Measurements from ENCODE around the gene TMEM176B. TPM values are rescaled to one million over a fixed set of nuclear protein-coding genes. Genes with fewer than 3 reads are reported as not detected.

Gene TMEM176B
- total RNA-seq, 1 donor = not detected

DNA sequence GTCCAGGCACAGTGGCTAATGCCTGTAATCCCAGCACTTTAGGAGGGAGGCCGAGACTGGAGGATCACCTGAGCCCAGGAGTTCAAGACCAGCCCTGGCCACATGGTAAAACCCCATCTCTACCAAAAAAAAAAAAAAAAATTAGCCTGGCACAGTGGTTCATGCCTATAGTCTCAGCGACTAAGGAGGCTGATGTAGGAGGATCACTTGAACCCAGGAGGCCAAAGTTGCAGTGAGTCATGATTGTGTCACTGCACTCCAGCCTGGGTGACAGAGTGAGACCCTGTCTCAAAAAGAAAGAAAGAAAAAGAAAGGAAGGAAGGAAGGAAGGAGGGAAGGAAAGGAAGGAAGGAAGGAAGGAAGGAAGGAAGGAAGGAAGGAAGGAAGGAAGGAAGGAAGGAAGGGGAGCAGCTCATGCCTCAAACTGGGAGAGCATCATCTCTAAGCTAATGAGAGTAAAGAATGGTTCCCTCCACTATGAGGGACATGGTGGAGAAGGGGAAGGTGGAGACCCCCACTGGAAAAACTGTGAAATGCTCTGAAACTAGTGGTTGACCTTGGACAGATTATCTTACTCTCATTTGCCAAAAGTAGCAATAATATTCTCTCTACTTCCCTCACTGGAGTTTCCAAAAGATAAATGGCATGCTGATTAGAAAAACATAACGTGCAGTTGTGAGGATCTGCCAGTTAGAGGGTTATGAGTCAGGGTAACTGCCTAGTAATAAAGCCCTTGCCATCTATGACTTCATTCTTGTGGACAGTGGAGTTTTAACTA, 46.1 kb downstream of the TMEM176B start:
- no peak for DNase-seq (ENCODE audit: low read depth)
- TF ChIP-seq, protein P1, sequence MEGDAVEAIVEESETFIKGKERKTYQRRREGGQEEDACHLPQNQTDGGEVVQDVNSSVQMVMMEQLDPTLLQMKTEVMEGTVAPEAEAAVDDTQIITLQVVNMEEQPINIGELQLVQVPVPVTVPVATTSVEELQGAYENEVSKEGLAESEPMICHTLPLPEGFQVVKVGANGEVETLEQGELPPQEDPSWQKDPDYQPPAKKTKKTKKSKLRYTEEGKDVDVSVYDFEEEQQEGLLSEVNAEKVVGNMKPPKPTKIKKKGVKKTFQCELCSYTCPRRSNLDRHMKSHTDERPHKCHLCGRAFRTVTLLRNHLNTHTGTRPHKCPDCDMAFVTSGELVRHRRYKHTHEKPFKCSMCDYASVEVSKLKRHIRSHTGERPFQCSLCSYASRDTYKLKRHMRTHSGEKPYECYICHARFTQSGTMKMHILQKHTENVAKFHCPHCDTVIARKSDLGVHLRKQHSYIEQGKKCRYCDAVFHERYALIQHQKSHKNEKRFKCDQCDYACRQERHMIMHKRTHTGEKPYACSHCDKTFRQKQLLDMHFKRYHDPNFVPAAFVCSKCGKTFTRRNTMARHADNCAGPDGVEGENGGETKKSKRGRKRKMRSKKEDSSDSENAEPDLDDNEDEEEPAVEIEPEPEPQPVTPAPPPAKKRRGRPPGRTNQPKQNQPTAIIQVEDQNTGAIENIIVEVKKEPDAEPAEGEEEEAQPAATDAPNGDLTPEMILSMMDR (IDR thresholded peaks at IDR 0.05; ENCODE audit: insufficient read depth, low read length) = no peak
- H3K4me3 ChIP-seq (ENCODE audit: low read depth, low read length) = no peak overlapping the region

GRCh38 chr7:150753239-150753638, 46.9 kb downstream of the TMEM176B start:
- no peak overlapping the region for H3K4me3 ChIP-seq (ENCODE audit: low read depth, low read length)
- no peak for DNase-seq (ENCODE audit: low read depth)
- TF ChIP-seq, protein P1 (IDR thresholded peaks at IDR 0.05; ENCODE audit: insufficient read depth, low read length) = no peak

GRCh38 chr7:150751702-150752101, 48.5 kb downstream of the TMEM176B start:
- DNase-seq (ENCODE audit: low read depth) = no peak
- TF ChIP-seq, protein P1 (IDR thresholded peaks at IDR 0.05; ENCODE audit: insufficient read depth, low read length) = no peak
- H3K4me3 ChIP-seq (ENCODE audit: low read depth, low read length) = no peak overlapping the region

- H3K4me3 ChIP-seq (ENCODE audit: low read depth, low read length) = no peak overlapping the region
- no peak for DNase-seq (ENCODE audit: low read depth)
- TF ChIP-seq, protein P1 (IDR thresholded peaks at IDR 0.05; ENCODE audit: insufficient read depth, low read length) = no peak
These were observed 51.8 kb downstream of the TMEM176B start for GRCh38 chr7:150748376-150748775.

GRCh38 chr7:150746921-150747320, 53.2 kb downstream of the TMEM176B start:
- H3K4me3 ChIP-seq (ENCODE audit: low read depth, low read length) = no peak overlapping the region
- TF ChIP-seq, protein P1 (IDR thresholded peaks at IDR 0.05; ENCODE audit: insufficient read depth, low read length) = no peak
- no peak for DNase-seq (ENCODE audit: low read depth)

DNA sequence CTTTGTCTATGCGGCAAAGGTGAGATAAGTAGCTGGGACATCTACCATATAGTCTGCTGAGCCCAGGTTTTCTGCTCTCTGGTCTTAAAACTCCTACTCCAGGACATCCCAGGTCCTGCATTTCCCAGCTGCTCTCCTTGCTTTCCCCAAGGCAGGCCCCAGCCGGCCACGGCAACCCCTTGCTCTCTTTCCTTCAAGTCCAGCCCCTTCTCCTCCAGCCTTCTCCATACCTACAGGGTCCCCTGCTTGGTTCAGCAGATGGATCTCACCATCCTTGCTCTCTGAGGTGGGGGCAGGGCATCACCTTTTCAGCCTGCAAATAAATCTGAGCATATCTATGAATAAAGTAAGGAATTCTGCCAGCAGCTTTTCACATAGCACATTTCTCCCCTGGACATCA, 54.3 kb downstream of the TMEM176B start:
- DNase-seq (ENCODE audit: low read depth) = no peak
- H3K4me3 ChIP-seq (ENCODE audit: low read depth, low read length) = no peak overlapping the region
- TF ChIP-seq, protein P1 (IDR thresholded peaks at IDR 0.05; ENCODE audit: insufficient read depth, low read length) = no peak

DNA sequence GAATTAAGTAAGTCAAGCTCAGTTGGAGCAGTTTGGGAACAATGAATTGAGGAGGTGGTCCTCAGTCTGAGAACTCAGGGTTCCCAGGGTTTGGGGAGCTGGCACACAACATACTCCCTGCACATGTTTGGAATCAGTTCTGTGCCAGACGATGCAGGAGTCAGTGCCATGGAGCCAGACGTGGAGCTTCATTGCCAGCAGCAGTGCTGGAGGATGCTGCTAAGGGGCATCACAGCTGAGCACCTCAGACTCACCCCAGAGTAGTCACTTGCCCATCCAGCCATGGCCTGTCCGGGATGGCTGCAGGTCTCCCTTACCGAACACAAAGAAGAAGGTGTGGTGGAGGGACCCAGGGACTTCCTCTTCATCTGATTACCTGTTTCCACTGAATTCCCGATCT, 55.1 kb downstream of the TMEM176B start:
- H3K4me3 ChIP-seq (ENCODE audit: low read depth, low read length) = no peak overlapping the region
- TF ChIP-seq, protein P1 (IDR thresholded peaks at IDR 0.05; ENCODE audit: insufficient read depth, low read length) = no peak
- no peak for DNase-seq (ENCODE audit: low read depth)

Data from fibroblast of the aortic adventitia (primary cell).